T-cell (primary cell): ENCODE measurements around the gene ZNF236. TPM values are rescaled to one million over a fixed set of nuclear protein-coding genes. Genes with fewer than 3 reads are reported as not detected.
A peak's percentile ranks its signal among the peaks of the same experiment; 100 is the strongest.

ENCODE experiments used
- ATAC-seq, 4 experiments: fragments of 200-7000 bp in 3 of 4; fragments of 150-1000 bp in 1 of 4; cut with Tn5 transposase; replicated peaks in 1 of 4; 1 replicate in 3 of 4; 2 replicates in 1 of 4; pipeline ENCODE4 v1.10.0; 2021; ENCODE audit warnings: moderate library complexity in 3 of 4, mild to moderate bottlenecking in 2 of 4, moderate number of reproducible peaks in 1 of 4
- CTCF ChIA-PET, 2 donors: fragments of 300-600 bp; sonication (Branson Sonifier 250); formaldehyde crosslinking; loops; one replicate each; lab custom pipeline; 2022; ENCODE audit warnings: antibody characterized with exemption in 2 of 2; lab: Charles Lee
- POLR2A ChIA-PET, 2 donors: fragments of 300-600 bp; sonication (Branson Sonifier 250); formaldehyde crosslinking; loops; one replicate each; lab custom pipeline; 2022; ENCODE audit warnings: antibody characterized with exemption in 2 of 2; lab: Charles Lee
- DNase-seq, 35 experiments: peaks; one replicate each; pipeline versions ENCODE4 v3.0.0 to v3.0.0-alpha.2; 2013 to 2023
- H3K27ac ChIP-seq: one replicate; pipeline ENCODE4 v1.5.1; 2013; ENCODE audit warnings: low read length
- H3K27me3 ChIP-seq, 2 experiments: replicated peaks in 1 of 2; 1 replicate in 1 of 2; 2 replicates in 1 of 2; pipeline versions ENCODE4 v1.6.1 to v1.7.0; 2013; ENCODE audit warnings: low read length in 1 of 2, mixed read lengths in 1 of 2; ENCODE audit not compliant: control insufficient read depth in 2 of 2, insufficient read depth in 2 of 2; ENCODE audit errors: extremely low read depth in 1 of 2
- H3K36me3 ChIP-seq, 2 donors: 1 replicate in 1 of 2; 2 replicates in 1 of 2; pipeline versions ENCODE4 v1.6.1 to v1.7.0; 2013; ENCODE audit warnings: low read length in 1 of 2; ENCODE audit not compliant: control insufficient read depth in 2 of 2, insufficient read depth in 1 of 2; ENCODE audit errors: extremely low read depth in 1 of 2
- H3K4me1 ChIP-seq, 2 experiments: 1 replicate in 1 of 2; 2 replicates in 1 of 2; pipeline versions ENCODE4 v1.6.1 to v1.7.0; 2013; ENCODE audit warnings: low read length in 2 of 2, mixed read lengths in 1 of 2; ENCODE audit not compliant: insufficient read depth in 2 of 2, control insufficient read depth in 1 of 2; ENCODE audit errors: extremely low read depth in 1 of 2
- H3K4me3 ChIP-seq, 2 donors: 1 replicate in 1 of 2; 2 replicates in 1 of 2; pipeline versions ENCODE4 v1.5.1 to v1.7.0; 2013; ENCODE audit warnings: mild to moderate bottlenecking in 2 of 2, low read length in 1 of 2, moderate library complexity in 1 of 2; ENCODE audit not compliant: control insufficient read depth in 1 of 2; ENCODE audit errors: extremely low read depth in 1 of 2
- H3K9me3 ChIP-seq: 2 replicates; pipeline ENCODE4 v1.7.0; 2013
- H3K27ac Mint-ChIP-seq, 2 donors: one replicate each; pipeline ENCODE4 v1.8.0; 2020 to 2021; ENCODE audit warnings: mild to moderate bottlenecking in 2 of 2, mixed read lengths in 2 of 2
- H3K27me3 Mint-ChIP-seq, 2 donors: one replicate each; pipeline ENCODE4 v1.8.0; 2021 to 2022; ENCODE audit warnings: mixed read lengths in 2 of 2
- H3K36me3 Mint-ChIP-seq: one replicate; pipeline ENCODE4 v1.8.0; 2021; ENCODE audit warnings: mixed read lengths
- H3K4me1 Mint-ChIP-seq, 3 donors: one replicate each; pipeline ENCODE4 v1.8.0; 2020 to 2022; ENCODE audit warnings: mixed read lengths in 3 of 3, mild to moderate bottlenecking in 1 of 3
- H3K4me3 Mint-ChIP-seq, 3 donors: one replicate each; pipeline ENCODE4 v1.8.0; 2020 to 2022; ENCODE audit warnings: mild to moderate bottlenecking in 3 of 3, mixed read lengths in 3 of 3, moderate library complexity in 3 of 3
- H3K9me3 Mint-ChIP-seq, 3 donors: one replicate each; pipeline ENCODE4 v1.8.0; 2020 to 2022; ENCODE audit warnings: mixed read lengths in 3 of 3
- WGBS: methylation state at CpG from one replicate; pipeline ENCODE4 v1.1.5; 2013; ENCODE audit warnings: missing lambda C conversion rate; ENCODE audit not compliant: insufficient coverage; 5-methylcytosine and 5-hydroxymethylcytosine counted together
- total RNA-seq, 35 experiments: library from RNA in 6 of 35; stranded (reverse) in 6 of 35; fragments of 120-200 nt in 1 of 35; gene quantifications; one replicate each; pipeline versions ENCODE4 v1.2.1 to v1.2.4 and lab custom pipeline; 2013 to 2026

Gene ZNF236
- total RNA-seq, 5 donors from 2014 or later (not counting 1 experiment from before 2014, with no cell fraction given) = 24.6 to 33.3 (median 28.4) TPM

DNA sequence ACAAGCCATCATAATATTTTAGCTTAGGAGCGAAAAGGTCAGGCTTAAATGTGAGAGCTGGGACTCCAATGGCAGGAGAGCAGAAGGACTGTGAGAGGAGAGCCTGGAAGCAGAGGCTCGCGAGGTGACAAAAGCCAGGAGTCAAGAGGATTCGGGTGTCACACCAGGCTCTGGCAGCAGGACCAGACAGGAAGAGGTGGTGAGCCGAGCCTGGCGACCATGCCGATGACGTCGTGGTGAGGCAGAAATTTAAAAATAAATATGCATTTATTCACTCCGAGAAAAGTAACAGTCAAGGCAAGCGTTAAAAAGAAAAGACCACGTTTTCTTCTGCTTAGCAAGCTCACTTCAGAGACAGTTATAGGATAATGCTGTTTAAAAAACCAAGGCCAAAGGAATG is 31.3 kb upstream of the ZNF236 start:
- no peaks in the 10 kb centered on the region for H3K9me3 ChIP-seq
- Mint-ChIP-seq H3K27ac (no peak overlapping the region), H3K9me3 (peaks cover 3 to 9% (median 4%) of the 10 kb centered on the region in 3 donors), H3K4me1 (peaks cover 0 to 7% (median 2%) of the 10 kb centered on the region in 3 donors), H3K36me3 (peaks cover 2% of the 10 kb centered on the region), H3K4me3 (no peak overlapping the region), H3K27me3 (peaks cover 11 to 16% of the 10 kb centered on the region in 2 donors)
- H3K27me3 ChIP-seq = peaks cover 2 to 23% of the 10 kb centered on the region in 2 experiments
- H3K4me1 ChIP-seq = peaks cover 0 to 7% of the 10 kb centered on the region in 2 experiments
- ChIA-PET POLR2A (no interaction called here), CTCF (interaction anchor here in 1 of 2 donors (1.7 kb wide), 1 partner anchor 13 kb away, joined by 5 read pairs; no protein-coding TSS in a partner anchor)
- DNase-seq (no peak), ATAC-seq (no peak)
- WGBS = 87% methylated on average over 5 of the region's 12 CpGs
- no peak overlapping the region for H3K4me3 ChIP-seq
- no peak overlapping the region for H3K27ac ChIP-seq
- no peaks in the 10 kb centered on the region for H3K36me3 ChIP-seq

DNA sequence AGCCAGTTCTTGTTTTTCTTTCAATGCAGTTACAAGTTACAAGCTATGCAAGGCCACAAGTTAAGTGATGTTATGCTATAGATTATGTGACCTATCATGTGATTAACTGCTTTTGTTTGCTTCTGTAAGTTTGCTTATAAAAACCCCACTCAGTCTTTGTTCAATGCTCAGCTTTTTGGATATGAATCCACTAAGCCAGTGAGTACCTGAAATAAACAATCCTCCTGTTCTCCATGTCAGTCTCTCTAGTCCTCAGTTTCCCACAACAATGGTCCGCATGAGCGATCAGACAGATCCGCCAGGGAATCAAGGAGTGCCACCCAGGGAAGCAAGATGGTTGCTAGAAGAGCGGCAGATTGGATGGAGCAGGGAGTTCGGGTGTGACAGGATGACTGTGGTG is 30.7 kb upstream of the ZNF236 start:
- Mint-ChIP-seq H3K9me3 (peaks cover 3 to 9% (median 4%) of the 10 kb centered on the region in 3 donors), H3K27ac (peak overlapping the region; percentile 11 to 17), H3K4me1 (peaks cover 0 to 7% (median 2%) of the 10 kb centered on the region in 3 donors), H3K27me3 (peaks cover 13 to 14% of the 10 kb centered on the region in 2 donors), H3K4me3 (no peak overlapping the region), H3K36me3 (peaks cover 2% of the 10 kb centered on the region)
- POLR2A ChIA-PET = no interaction called here
- CTCF ChIA-PET = no interaction called here
- ATAC-seq (no peak), DNase-seq (no peak)
- Histone ChIP-seq H3K9me3 (no peaks in the 10 kb centered on the region), H3K27me3 (peaks cover 2 to 22% of the 10 kb centered on the region in 2 experiments), H3K4me3 (no peak overlapping the region), H3K4me1 (peaks cover 0 to 7% of the 10 kb centered on the region in 2 experiments), H3K27ac (no peak overlapping the region), H3K36me3 (no peaks in the 10 kb centered on the region)
- 100% methylated on average over 3 of the region's 5 CpGs for WGBS

DNA sequence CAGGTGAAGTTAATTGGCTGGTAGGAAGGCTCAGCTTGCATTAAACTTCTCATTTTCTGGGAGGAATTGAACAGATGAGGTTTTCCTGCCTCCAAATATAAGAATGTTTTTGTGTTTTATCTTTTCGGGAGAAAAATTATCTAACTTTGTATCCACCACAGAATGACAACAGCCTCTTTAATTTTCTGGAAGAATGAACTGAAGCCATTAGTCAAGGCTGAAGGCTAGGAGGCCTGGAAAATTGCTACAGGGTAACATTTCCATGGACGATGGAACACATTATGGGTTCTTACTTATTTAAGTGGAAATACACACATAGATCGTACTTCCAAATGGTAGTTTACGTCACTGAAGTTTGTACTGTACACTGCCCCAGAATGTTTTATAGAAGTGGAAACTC is 28.0 kb upstream of the ZNF236 start:
- Histone ChIP-seq H3K36me3 (no peaks in the 10 kb centered on the region), H3K4me3 (no peak overlapping the region), H3K4me1 (no peaks in the 10 kb centered on the region), H3K27me3 (peaks cover 2 to 3% of the 10 kb centered on the region in 2 experiments), H3K9me3 (no peaks in the 10 kb centered on the region), H3K27ac (no peak overlapping the region)
- WGBS = 100% methylated on average over 1 of the region's 4 CpGs
- no peak for DNase-seq
- H3K4me1 Mint-ChIP-seq = peaks cover 0 to 7% (median 2%) of the 10 kb centered on the region in 3 donors
- CTCF ChIA-PET = interaction anchor here in 1 of 2 donors (1.3 kb wide), 1 partner anchor 9 kb away, joined by 4 read pairs; no protein-coding TSS in a partner anchor
- H3K36me3 Mint-ChIP-seq = peaks cover 2% of the 10 kb centered on the region
- H3K4me3 Mint-ChIP-seq = no peak overlapping the region
- no peak for ATAC-seq
- H3K9me3 Mint-ChIP-seq = peaks cover 4 to 9% (median 7%) of the 10 kb centered on the region in 3 donors
- H3K27me3 Mint-ChIP-seq = peaks cover 17 to 21% of the 10 kb centered on the region in 2 donors
- no peak overlapping the region for H3K27ac Mint-ChIP-seq
- POLR2A ChIA-PET = no interaction called here

DNA sequence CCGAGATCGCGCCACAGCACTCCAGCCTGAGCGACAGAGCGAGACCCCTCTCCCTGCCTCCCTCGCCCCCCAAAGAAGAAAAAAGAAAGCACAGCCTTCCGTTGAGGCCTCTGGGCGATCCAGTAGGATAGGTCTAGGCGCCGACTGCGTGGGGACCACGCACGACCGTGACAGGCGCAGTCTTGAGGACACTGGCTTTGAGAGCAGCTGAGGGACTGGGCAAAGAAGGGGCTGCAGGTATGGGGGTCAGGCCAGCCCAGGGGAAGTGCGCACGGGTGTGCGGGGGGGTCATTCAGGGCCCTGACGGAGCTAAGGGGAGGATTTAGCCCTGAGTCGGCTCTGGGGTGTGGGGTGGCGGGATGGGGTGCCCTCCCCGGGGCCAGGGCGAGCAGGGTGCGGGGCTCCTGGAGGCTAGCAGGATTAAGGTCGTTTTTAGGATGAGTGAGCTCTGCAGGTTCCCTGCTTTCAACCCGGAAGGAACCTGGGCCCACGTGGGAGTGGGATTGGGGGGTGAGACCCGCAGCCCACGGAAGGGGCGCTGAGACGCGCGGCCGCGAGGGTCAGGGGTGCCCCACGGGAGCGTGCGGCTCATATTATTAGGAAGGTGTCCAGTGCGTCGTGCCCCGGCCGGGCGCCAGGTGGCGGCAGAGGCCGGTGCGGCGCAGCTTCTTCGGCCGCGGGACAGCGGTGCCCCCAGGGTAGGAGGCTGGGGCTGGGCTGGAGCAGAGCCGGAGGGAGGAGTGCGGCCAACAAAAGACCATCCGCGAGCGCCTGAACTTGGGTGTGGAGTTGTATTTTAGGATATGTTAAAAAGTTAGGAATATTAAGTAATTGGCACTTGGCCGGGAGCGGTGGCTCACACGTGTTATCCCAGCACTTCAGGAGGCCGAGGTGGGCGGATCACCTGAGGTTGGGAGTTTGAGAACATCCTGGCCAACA is 20.5 kb upstream of the ZNF236 start:
- WGBS = 25% methylated on average over 56 of the region's 61 CpGs
- Mint-ChIP-seq H3K36me3 (no peaks in the 10 kb centered on the region), H3K27me3 (peaks cover 3 to 20% of the 10 kb centered on the region in 2 donors), H3K4me3 (peak overlapping the region in 2 of 3 donors; percentile 31 to 69), H3K4me1 (peaks cover 11 to 15% (median 11%) of the 10 kb centered on the region in 3 donors), H3K9me3 (peaks cover 0 to 4% (median 0%) of the 10 kb centered on the region in 3 donors), H3K27ac (no peak overlapping the region)
- peak overlapping the region; percentile 10 to 26 for H3K4me3 ChIP-seq
- no peaks in the 10 kb centered on the region for H3K9me3 ChIP-seq
- DNase-seq = peak in 23 of 35 experiments; percentile 9 to 65 (median 26)
- ChIA-PET CTCF (interaction anchor here (0.6 to 3.1 kb wide), 19 partner anchors 8 to 656 kb away, joined by 3 to 27 read pairs (median 5); no protein-coding TSS in a partner anchor), POLR2A (interaction anchor here in 1 of 2 donors (0.5 kb wide), 1 partner anchor 9 kb away, joined by 6 read pairs; no protein-coding TSS in a partner anchor)
- no peaks in the 10 kb centered on the region for H3K36me3 ChIP-seq
- no peak overlapping the region for H3K27ac ChIP-seq
- peaks cover 2 to 18% of the 10 kb centered on the region in 2 experiments for H3K4me1 ChIP-seq
- peak; percentile 75 to 87 (median 84) for ATAC-seq
- H3K27me3 ChIP-seq = peaks cover 0 to 16% of the 10 kb centered on the region in 2 experiments

DNA sequence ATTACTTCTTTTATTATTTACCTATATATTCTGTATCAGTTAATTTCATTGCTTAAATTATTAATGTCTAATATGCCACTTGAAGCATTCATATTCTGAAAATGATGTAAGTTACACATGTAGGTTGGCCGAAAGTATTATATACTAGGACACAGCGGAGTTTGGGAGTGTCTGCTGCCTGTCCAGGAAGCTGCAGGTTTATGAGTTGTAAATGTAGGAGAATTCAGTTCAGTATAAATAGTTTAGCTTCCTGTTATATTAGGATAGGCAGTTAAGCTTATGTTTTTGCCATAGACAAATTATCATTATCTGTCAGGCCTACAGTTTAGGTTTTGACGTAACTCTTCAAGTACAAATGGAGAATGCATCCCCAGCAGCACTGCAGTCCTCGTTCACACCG is 18.9 kb upstream of the ZNF236 start:
- WGBS = 0% methylated on average over 2 of the region's 5 CpGs
- ChIA-PET CTCF (interaction anchor here (0.7 to 3.1 kb wide), 23 partner anchors 8 to 951 kb away, joined by 3 to 27 read pairs (median 4); no protein-coding TSS in a partner anchor), POLR2A (interaction anchor here (0.6 kb wide), 2 partner anchors 27 to 1433 kb away, joined by 4 read pairs; no protein-coding TSS in a partner anchor)
- no peaks in the 10 kb centered on the region for H3K9me3 Mint-ChIP-seq
- Histone ChIP-seq H3K4me1 (peaks cover 2 to 18% of the 10 kb centered on the region in 2 experiments), H3K36me3 (peaks cover 0 to 4% of the 10 kb centered on the region in 2 donors), H3K27ac (no peak overlapping the region), H3K27me3 (peaks cover 0 to 16% of the 10 kb centered on the region in 2 experiments), H3K9me3 (no peaks in the 10 kb centered on the region), H3K4me3 (no peak overlapping the region)
- peaks cover 0 to 20% of the 10 kb centered on the region in 2 donors for H3K27me3 Mint-ChIP-seq
- H3K36me3 Mint-ChIP-seq = peaks cover 6% of the 10 kb centered on the region
- ATAC-seq = no peak
- peak overlapping the region in 1 of 3 donors; percentile 24 for H3K4me3 Mint-ChIP-seq
- no peak overlapping the region for H3K27ac Mint-ChIP-seq
- H3K4me1 Mint-ChIP-seq = peaks cover 11 to 15% (median 11%) of the 10 kb centered on the region in 3 donors
- no peak for DNase-seq

DNA sequence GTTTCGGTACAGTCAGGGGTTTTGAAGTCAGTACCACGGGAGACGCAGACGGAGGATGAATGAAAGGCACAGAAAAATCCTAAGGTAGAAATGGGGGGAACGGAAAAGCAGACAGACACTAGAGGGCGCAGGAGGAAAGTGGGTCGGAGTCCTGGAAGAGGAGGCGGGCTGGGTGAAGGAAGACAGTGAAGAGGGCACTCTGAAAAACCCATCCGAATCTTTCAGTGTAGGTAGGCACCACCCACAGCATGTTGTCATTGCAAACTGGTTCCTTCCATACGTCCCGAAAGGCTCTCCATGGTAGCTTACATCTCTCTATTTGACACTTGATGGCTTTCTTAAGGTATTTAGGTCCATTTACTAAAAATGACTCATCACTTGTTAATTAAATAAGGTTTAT is 18.5 kb upstream of the ZNF236 start:
- peaks cover 0 to 6% of the 10 kb centered on the region in 2 donors for H3K36me3 ChIP-seq
- peaks cover 0 to 17% of the 10 kb centered on the region in 2 donors for H3K27me3 Mint-ChIP-seq
- no peak overlapping the region for H3K27ac Mint-ChIP-seq
- no peaks in the 10 kb centered on the region for H3K9me3 Mint-ChIP-seq
- peaks cover 2 to 18% of the 10 kb centered on the region in 2 experiments for H3K4me1 ChIP-seq
- H3K4me1 Mint-ChIP-seq = peaks cover 11 to 15% (median 11%) of the 10 kb centered on the region in 3 donors
- CTCF ChIA-PET = interaction anchor here (0.6 to 3.1 kb wide), 16 partner anchors 8 to 951 kb away, joined by 3 to 27 read pairs (median 4); no protein-coding TSS in a partner anchor
- H3K27ac ChIP-seq = no peak overlapping the region
- peak overlapping the region in 1 of 3 donors; percentile 24 for H3K4me3 Mint-ChIP-seq
- H3K4me3 ChIP-seq = no peak overlapping the region
- DNase-seq = peak; percentile 35 to 83 (median 61)
- POLR2A ChIA-PET = interaction anchor here in 1 of 2 donors (0.6 kb wide), 1 partner anchor 28 kb away, joined by 4 read pairs; no protein-coding TSS in a partner anchor
- H3K36me3 Mint-ChIP-seq = peaks cover 9% of the 10 kb centered on the region
- H3K27me3 ChIP-seq = peaks cover 0 to 16% of the 10 kb centered on the region in 2 experiments
- 0% methylated on average over 8 of the region's 11 CpGs for WGBS
- H3K9me3 ChIP-seq = no peaks in the 10 kb centered on the region
- ATAC-seq = peak; percentile 70 to 85 (median 76)
